SH-SY5Y (cell line): ENCODE results near the gene ESYT3.

Experiments used
- GATA2 ChIP-seq: IDR thresholded peaks from 2 replicates; pipeline ENCODE4 v1.6.1; 2011; ENCODE audit warnings: mild to moderate bottlenecking, low read depth, low read length
- GATA3 ChIP-seq: IDR thresholded peaks from 2 replicates; pipeline ENCODE4 v1.6.1; 2011; ENCODE audit warnings: low read depth, mild to moderate bottlenecking, low read length, moderate library complexity

GRCh38 chr3:138441742-138442141 is 7.3 kb downstream of the ESYT3 start:
- TF ChIP-seq GATA2 (no peak), GATA3 (no peak)
